Activated CD8-positive, alpha-beta memory T cell treated with anti-CD3 and anti-CD28 coated beads, Interleukin-2, amount 10 ng/mL, durations not matched to agents 7 days and 5 days (primary cell): ENCODE measurements around the gene FPR1. TPM values are rescaled to one million over a fixed set of nuclear protein-coding genes. Genes with fewer than 3 reads are reported as not detected.

Experiments
- ATAC-seq: fragments of 150-1000 bp; cut with Tn5 transposase; one replicate; pipeline ENCODE4 v1.10.0; 2021; ENCODE audit warnings: moderate library complexity
- CTCF ChIA-PET: fragments of 350-600 bp; sonication (Branson Sonifier 250); formaldehyde crosslinking; loops from one replicate; lab custom pipeline; 2021; ENCODE audit warnings: antibody characterized with exemption; lab: Charles Lee
- DNase-seq: peaks from one replicate; pipeline ENCODE4 v3.0.0-alpha.2; 2020
- H3K27ac Mint-ChIP-seq: one replicate; pipeline ENCODE4 v1.8.0; 2021; ENCODE audit warnings: mild to moderate bottlenecking, mixed read lengths
- H3K27me3 Mint-ChIP-seq: one replicate; pipeline ENCODE4 v1.8.0; 2021; ENCODE audit warnings: mixed read lengths
- H3K36me3 Mint-ChIP-seq: one replicate; pipeline ENCODE4 v1.8.0; 2021; ENCODE audit warnings: mild to moderate bottlenecking, mixed read lengths
- H3K4me1 Mint-ChIP-seq: one replicate; pipeline ENCODE4 v1.8.0; 2021; ENCODE audit warnings: mixed read lengths
- H3K4me3 Mint-ChIP-seq: one replicate; pipeline ENCODE4 v1.8.0; 2021; ENCODE audit warnings: mild to moderate bottlenecking, moderate library complexity, mixed read lengths
- H3K9me3 Mint-ChIP-seq: one replicate; pipeline ENCODE4 v1.8.0; 2022; ENCODE audit warnings: low read depth, mixed read lengths
- total RNA-seq, 2 experiments: library from RNA; stranded (reverse); gene quantifications; one replicate each; pipeline ENCODE4 v1.2.3, GENCODE V29; 2021

Gene FPR1
- total RNA-seq, 2 experiments from 2014 or later, result not detected

- ATAC-seq (no peak), DNase-seq (no peak)
- CTCF ChIA-PET, result no interaction called here
- peaks cover 2% of the 10 kb centered on the region for H3K27me3 Mint-ChIP-seq
- no peaks in the 10 kb centered on the region for H3K36me3 Mint-ChIP-seq
- H3K4me3 Mint-ChIP-seq, result no peak overlapping the region
- no peak overlapping the region for H3K27ac Mint-ChIP-seq
- no peaks in the 10 kb centered on the region for H3K4me1 Mint-ChIP-seq
- peaks cover 9% of the 10 kb centered on the region for H3K9me3 Mint-ChIP-seq
Measured at GRCh38 chr19:51766461-51766860, 14.8 kb upstream of the FPR1 start.

- peaks cover 2% of the 10 kb centered on the region for H3K27me3 Mint-ChIP-seq
- CTCF ChIA-PET, result no interaction called here
Measured at GRCh38 chr19:51765086-51765485, 13.4 kb upstream of the FPR1 start.

GRCh38 chr19:51761696-51762095 lies 10.0 kb upstream of the FPR1 start:
- CTCF ChIA-PET, result interaction anchor here (0.7 kb wide), 1 partner anchor 16 kb away, joined by 3 read pairs; no protein-coding TSS in a partner anchor
- Mint-ChIP-seq H3K36me3 (no peaks in the 10 kb centered on the region), H3K27ac (no peak overlapping the region), H3K27me3 (peaks cover 2% of the 10 kb centered on the region), H3K4me3 (no peak overlapping the region), H3K9me3 (peaks cover 12% of the 10 kb centered on the region), H3K4me1 (no peaks in the 10 kb centered on the region)
- ATAC-seq, result no peak
- DNase-seq, result no peak

More at GRCh38 chr19:51765086-51765485, 13.4 kb upstream of the FPR1 start:
- H3K9me3 Mint-ChIP-seq, result peaks cover 9% of the 10 kb centered on the region
- H3K4me3 Mint-ChIP-seq, result no peak overlapping the region
- DNase-seq, result no peak
- H3K36me3 Mint-ChIP-seq, result no peaks in the 10 kb centered on the region
- H3K4me1 Mint-ChIP-seq, result no peaks in the 10 kb centered on the region
- no peak overlapping the region for H3K27ac Mint-ChIP-seq
- no peak for ATAC-seq

- H3K36me3 Mint-ChIP-seq, result no peaks in the 10 kb centered on the region
- H3K9me3 Mint-ChIP-seq, result peaks cover 13% of the 10 kb centered on the region
- no peak within 1 kb of the TSS for H3K4me3 Mint-ChIP-seq
- no peaks in the 10 kb centered on the region for H3K4me1 Mint-ChIP-seq
- H3K27ac Mint-ChIP-seq, result no peak within 1 kb of the TSS
- DNase-seq, result no peak
- CTCF ChIA-PET, result no interaction called here
- ATAC-seq, result no peak
- peaks cover 2% of the 10 kb centered on the region for H3K27me3 Mint-ChIP-seq
Measured at GRCh38 chr19:51760697-51761356, 9.1 kb upstream of the FPR1 start, which contains the start of gene FPR2. Gene FPR2 (plus strand): TSS chr19:51761180. CDS start chr19:51768659, 7,479 bp downstream.

- CTCF ChIA-PET, result no interaction called here
- H3K27ac Mint-ChIP-seq, result no peak overlapping the region
Measured at GRCh38 chr19:51755571-51755970, 3.9 kb upstream of the FPR1 start.

GRCh38 chr19:51754770-51755169 lies 3.1 kb upstream of the FPR1 start:
- Mint-ChIP-seq H3K4me3 (no peak overlapping the region), H3K27me3 (no peaks in the 10 kb centered on the region), H3K9me3 (peaks cover 7% of the 10 kb centered on the region), H3K36me3 (no peaks in the 10 kb centered on the region), H3K4me1 (no peaks in the 10 kb centered on the region), H3K27ac (no peak overlapping the region)
- ATAC-seq (no peak), DNase-seq (no peak)
- CTCF ChIA-PET, result interaction anchor here (2.0 kb wide), 1 partner anchor 23 kb away, joined by 4 read pairs; no protein-coding TSS in a partner anchor

More at GRCh38 chr19:51755571-51755970, 3.9 kb upstream of the FPR1 start:
- H3K4me1 Mint-ChIP-seq, result no peaks in the 10 kb centered on the region
- peaks cover 8% of the 10 kb centered on the region for H3K9me3 Mint-ChIP-seq
- no peaks in the 10 kb centered on the region for H3K36me3 Mint-ChIP-seq
- no peaks in the 10 kb centered on the region for H3K27me3 Mint-ChIP-seq
- DNase-seq (no peak), ATAC-seq (no peak)
- no peak overlapping the region for H3K4me3 Mint-ChIP-seq

GRCh38 chr19:51754109-51754508 lies 2.4 kb upstream of the FPR1 start:
- Mint-ChIP-seq H3K36me3 (no peaks in the 10 kb centered on the region), H3K9me3 (peaks cover 7% of the 10 kb centered on the region), H3K4me1 (no peaks in the 10 kb centered on the region), H3K4me3 (no peak overlapping the region), H3K27ac (no peak overlapping the region), H3K27me3 (no peaks in the 10 kb centered on the region)
- no peak for ATAC-seq
- CTCF ChIA-PET, result interaction anchor here (2.0 kb wide), 1 partner anchor 24 kb away, joined by 4 read pairs; no protein-coding TSS in a partner anchor
- no peak for DNase-seq

GRCh38 chr19:51750400-51751094 lies 1.1 kb downstream of the FPR1 start:
- DNase-seq (no peak), ATAC-seq (no peak)
- H3K9me3 Mint-ChIP-seq, result peaks cover 8% of the 10 kb centered on the region
- no peaks in the 10 kb centered on the region for H3K4me1 Mint-ChIP-seq
- CTCF ChIA-PET, result interaction anchor here (0.6 kb wide), 1 partner anchor 12 kb away, joined by 3 read pairs; no protein-coding TSS in a partner anchor
- no peak overlapping the region for H3K4me3 Mint-ChIP-seq
- H3K36me3 Mint-ChIP-seq, result no peaks in the 10 kb centered on the region
- no peak overlapping the region for H3K27ac Mint-ChIP-seq
- H3K27me3 Mint-ChIP-seq, result no peaks in the 10 kb centered on the region

- Mint-ChIP-seq H3K9me3 (peaks cover 8% of the 10 kb centered on the region), H3K4me3 (no peak overlapping the region), H3K27me3 (no peaks in the 10 kb centered on the region), H3K4me1 (no peaks in the 10 kb centered on the region), H3K27ac (no peak overlapping the region), H3K36me3 (no peaks in the 10 kb centered on the region)
- CTCF ChIA-PET, result no interaction called here
- ATAC-seq (no peak), DNase-seq (no peak)
Measured at GRCh38 chr19:51749979-51750378, 1.7 kb downstream of the FPR1 start.

- no peaks in the 10 kb centered on the region for H3K4me1 Mint-ChIP-seq
- no peak overlapping the region for H3K4me3 Mint-ChIP-seq
- ATAC-seq (no peak), DNase-seq (no peak)
- peaks cover 8% of the 10 kb centered on the region for H3K9me3 Mint-ChIP-seq
- H3K27ac Mint-ChIP-seq, result no peak overlapping the region
- CTCF ChIA-PET, result no interaction called here
- H3K36me3 Mint-ChIP-seq, result no peaks in the 10 kb centered on the region
- H3K27me3 Mint-ChIP-seq, result no peaks in the 10 kb centered on the region
Measured at GRCh38 chr19:51746731-51747130, 4.9 kb downstream of the FPR1 start.

- H3K27ac Mint-ChIP-seq, result no peak overlapping the region
- H3K36me3 Mint-ChIP-seq, result no peaks in the 10 kb centered on the region
- no peak overlapping the region for H3K4me3 Mint-ChIP-seq
- H3K4me1 Mint-ChIP-seq, result no peaks in the 10 kb centered on the region
- DNase-seq, result no peak
- no peaks in the 10 kb centered on the region for H3K27me3 Mint-ChIP-seq
- H3K9me3 Mint-ChIP-seq, result peaks cover 3% of the 10 kb centered on the region
- no peak for ATAC-seq
- CTCF ChIA-PET, result no interaction called here
Measured at GRCh38 chr19:51743405-51743804, 8.3 kb downstream of the FPR1 start.

- CTCF ChIA-PET, result interaction anchor here (0.9 kb wide), 1 partner anchor 35 kb away, joined by 3 read pairs; no protein-coding TSS in a partner anchor
Measured at GRCh38 chr19:51742789-51743188, 8.9 kb downstream of the FPR1 start.

GRCh38 chr19:51740356-51740755 lies 11.3 kb downstream of the FPR1 start:
- CTCF ChIA-PET, result no interaction called here
- DNase-seq, result no peak
- Mint-ChIP-seq H3K27ac (no peak overlapping the region), H3K4me1 (no peaks in the 10 kb centered on the region), H3K9me3 (no peaks in the 10 kb centered on the region), H3K27me3 (no peaks in the 10 kb centered on the region), H3K36me3 (no peaks in the 10 kb centered on the region), H3K4me3 (no peak overlapping the region)
- no peak for ATAC-seq

More at GRCh38 chr19:51742789-51743188, 8.9 kb downstream of the FPR1 start:
- Mint-ChIP-seq H3K36me3 (no peaks in the 10 kb centered on the region), H3K27ac (no peak overlapping the region), H3K9me3 (peaks cover 3% of the 10 kb centered on the region), H3K27me3 (no peaks in the 10 kb centered on the region), H3K4me3 (no peak overlapping the region), H3K4me1 (no peaks in the 10 kb centered on the region)
- DNase-seq, result no peak
- ATAC-seq, result no peak
